GM23338 (cell line): ENCODE measurements around the gene PTPRO. TPM values are rescaled to one million over a fixed set of nuclear protein-coding genes. Genes with fewer than 3 reads are reported as not detected.

Source experiments
- CTCF ChIP-seq, 2 experiments: fragments of 200-600 bp in 1 of 2; sonication (generic) in 1 of 2; conservative IDR thresholded peaks; 2 replicates each; pipeline versions ENCODE4 v1.5.1 to v1.6.1; 2016 to 2017; ENCODE audit warnings: antibody characterized with exemption in 2 of 2, low read depth in 2 of 2, mild to moderate bottlenecking in 2 of 2, moderate library complexity in 1 of 2
- ETS1 ChIP-seq: IDR thresholded peaks from 2 replicates; pipeline ENCODE4 v1.6.1; 2016; ENCODE audit warnings: antibody characterized with exemption
- EZH2 ChIP-seq: fragments of 200-600 bp; sonication (generic); IDR thresholded peaks from one replicate; pipeline ENCODE4 v1.8.0; 2017; ENCODE audit warnings: antibody characterized with exemption, mild to moderate bottlenecking, low read depth; ENCODE audit not compliant: unreplicated experiment
- EZH2phosphoT487 ChIP-seq: fragments of 200-600 bp; sonication (generic); IDR thresholded peaks from one replicate; pipeline ENCODE4 v1.8.1; 2018; ENCODE audit warnings: antibody characterized with exemption; ENCODE audit not compliant: unreplicated experiment
- JUNB ChIP-seq: IDR thresholded peaks from one replicate; pipeline ENCODE4 v1.6.1; 2016; ENCODE audit warnings: antibody characterized with exemption; ENCODE audit not compliant: unreplicated experiment
- NANOG ChIP-seq: IDR thresholded peaks from 2 replicates; pipeline ENCODE4 v1.6.1; 2016; ENCODE audit warnings: antibody characterized with exemption, borderline replicate concordance
- REST ChIP-seq: IDR thresholded peaks from one replicate; pipeline ENCODE4 v1.6.1; 2018; ENCODE audit warnings: antibody characterized with exemption; ENCODE audit not compliant: unreplicated experiment
- ZNF114 ChIP-seq: fragments of 250-450 bp; sonication (Bioruptor Pico); IDR thresholded peaks from 2 replicates; pipeline ENCODE4 v1.5.0; 2020; ENCODE audit warnings: mild to moderate bottlenecking, moderate library complexity
- ZNF331 ChIP-seq: fragments of 250-450 bp; sonication (Bioruptor Pico); IDR thresholded peaks from 2 replicates; pipeline ENCODE4 v1.5.0; 2020; ENCODE audit warnings: low read depth, mild to moderate bottlenecking, moderate library complexity
- ZNF462 ChIP-seq: fragments of 250-450 bp; sonication (Bioruptor Pico); IDR thresholded peaks from 2 replicates; pipeline ENCODE4 v1.5.0; 2020; ENCODE audit warnings: mild to moderate bottlenecking, moderate library complexity
- polyA plus RNA-seq: library from polyadenylated mRNA; unstranded; fragments of >200 nt; fragmentation: Nextera tagmentation; extraction: Ambion mirVana; gene quantifications from 2 replicates; pipeline ENCODE4 v1.2.1, GENCODE V29; 2016
- total RNA-seq: library from RNA; depleted of rRNA; stranded (reverse); fragments of >200 nt; shearing (Covaris generic); gene quantifications from 2 replicates; pipeline ENCODE4 v1.2.3, GENCODE V29; 2014

The PTPRO gene
- total and polyA plus RNA-seq, 2 experiments from 2014 or later: 1.4 to 1.5 TPM

GRCh38 chr12:15634010-15634683 is 311.8 kb downstream of the PTPRO start (continued):
- TF ChIP-seq ZNF462 (CRISPR knock-in tag) (no peak), EZH2 (no peak), ZNF114 (CRISPR knock-in tag) (no peak), JUNB (no peak), CTCF (conservative IDR thresholded peaks at IDR 0.05; ENCODE audit: low read depth in 2 of 2) (no peak), NANOG (no peak), ZNF331 (CRISPR knock-in tag) (no peak), EZH2phosphoT487 (no peak), REST (no peak), ETS1 (no peak)
